Activated T-cell treated with anti-CD3 and anti-CD28 coated beads for 48 hours (primary cell): Measurements from ENCODE around the gene YWHAH.
"Not testable (repeated sequence)": the region's sequence is repeated elsewhere in the genome, so short reads cannot be mapped to it uniquely, and the experiment has no call there.

Experiments
- DNase-seq: peaks from one replicate; pipeline ENCODE4 v3.0.0-alpha.2; 2020; ENCODE audit warnings: low read depth

The YWHAH gene

GRCh38 chr22:31951194-31952093 lies 7.1 kb downstream of the YWHAH start:
- DNase-seq = no peak

- DNase-seq = no peak
Observed at GRCh38 chr22:31952094-31952401, 7.7 kb downstream of the YWHAH start.

- no peak for DNase-seq
Observed at GRCh38 chr22:31952472-31952871, 8.1 kb downstream of the YWHAH start.

- no peak for DNase-seq
Observed at GRCh38 chr22:31953261-31953660, 8.9 kb downstream of the YWHAH start.

GRCh38 chr22:31954535-31955523 lies 10.5 kb downstream of the YWHAH start:
- no peak for DNase-seq

- DNase-seq = no peak
Observed at GRCh38 chr22:31956360-31956759, 12.0 kb downstream of the YWHAH start.

- DNase-seq = no peak
Observed at GRCh38 chr22:31957970-31958594, 13.7 kb downstream of the YWHAH start.

GRCh38 chr22:31958625-31959239 lies 14.4 kb downstream of the YWHAH start:
- DNase-seq = no peak

- DNase-seq = no peak
Observed at GRCh38 chr22:31960767-31961166, 16.4 kb downstream of the YWHAH start.

- DNase-seq = no peak
Observed at GRCh38 chr22:31962387-31963125, 18.2 kb downstream of the YWHAH start.

- no peak for DNase-seq
Observed at GRCh38 chr22:31968022-31968421, 23.7 kb downstream of the YWHAH start.

- DNase-seq = peak; percentile 47
Observed at GRCh38 chr22:31969789-31970489, 25.6 kb downstream of the YWHAH start.

GRCh38 chr22:31970490-31971444 lies 26.4 kb downstream of the YWHAH start:
- peak; percentile 88 for DNase-seq

- no peak for DNase-seq
Observed at GRCh38 chr22:31972180-31972579, 27.8 kb downstream of the YWHAH start.

GRCh38 chr22:31973739-31974138 lies 29.4 kb downstream of the YWHAH start:
- DNase-seq = no peak

- DNase-seq = peak; percentile 71
Observed at GRCh38 chr22:31977141-31977841, 33.0 kb downstream of the YWHAH start.

GRCh38 chr22:31977939-31978338 lies 33.6 kb downstream of the YWHAH start:
- DNase-seq = no peak

GRCh38 chr22:31980628-31981027 lies 36.3 kb downstream of the YWHAH start:
- no peak for DNase-seq

- DNase-seq = not testable (repeated sequence)
Observed at GRCh38 chr22:31981976-31982375, 37.6 kb downstream of the YWHAH start.
